GM18507 (cell line): ENCODE results near the gene DIAPH2.

Experiments used
- DNase-seq: peaks from one replicate; pipeline ENCODE4 v3.0.0; 2011; ENCODE audit warnings: low read depth; ENCODE audit not compliant: insufficient read length; ENCODE audit errors: extremely low spot score
- FAIRE-seq: peaks from 2 replicates; lab custom pipeline; 2011; peaks lifted over from hg19 to GRCh38; lab: Jason Lieb, UNC

Gene DIAPH2

GRCh38 chrX:97011540-97011939, 326.9 kb downstream of the DIAPH2 start:
- no peak for FAIRE-seq
- no peak for DNase-seq

- DNase-seq (no peak), FAIRE-seq (peak; percentile 48)
Measured at GRCh38 chrX:97016106-97016505, 331.5 kb downstream of the DIAPH2 start.

DNA sequence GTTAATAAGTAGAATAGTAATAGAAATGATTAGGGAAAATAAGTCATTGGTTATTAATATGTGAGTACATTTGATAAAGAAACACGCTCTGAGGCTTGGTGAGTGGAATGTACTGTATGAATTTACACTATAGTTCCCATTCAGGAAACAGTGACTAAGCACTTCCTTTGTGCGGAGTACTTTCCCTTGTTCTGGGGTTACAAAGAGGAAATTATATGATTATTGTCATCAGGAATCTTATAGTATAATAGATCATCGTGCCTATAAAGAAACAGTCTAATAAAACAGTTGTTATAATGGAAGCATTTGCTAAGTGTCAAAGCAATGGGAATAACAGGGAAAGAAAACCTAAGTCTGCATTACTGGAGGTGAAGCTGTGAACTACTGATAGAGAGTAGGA, 337.0 kb downstream of the DIAPH2 start:
- no peak for FAIRE-seq
- no peak for DNase-seq

DNA sequence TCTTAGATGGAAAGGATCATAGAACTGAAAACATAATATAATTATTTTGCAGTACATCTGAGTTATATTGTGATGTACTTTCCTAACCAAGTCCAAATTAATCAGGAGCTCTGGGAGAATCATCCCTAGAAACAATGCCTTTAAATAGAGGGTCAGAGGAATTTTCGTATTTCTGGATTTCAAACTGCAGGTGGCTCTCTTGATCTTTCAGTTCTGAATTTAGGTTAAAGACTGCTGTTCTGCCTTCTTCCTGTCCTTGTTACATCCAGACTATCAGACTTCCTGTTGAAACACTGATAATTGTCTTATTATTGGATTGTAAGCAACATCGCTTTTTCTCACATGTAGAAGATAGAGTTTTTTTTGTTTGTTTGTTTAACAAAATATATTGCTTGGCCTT, 341.8 kb downstream of the DIAPH2 start:
- DNase-seq (no peak), FAIRE-seq (peak; percentile 56)

GRCh38 chrX:97027384-97027922, 342.8 kb downstream of the DIAPH2 start:
- DNase-seq, result no peak

GRCh38 chrX:97030463-97030862, 345.8 kb downstream of the DIAPH2 start:
- FAIRE-seq (no peak), DNase-seq (no peak)

More at GRCh38 chrX:97027384-97027922, 342.8 kb downstream of the DIAPH2 start:
- no peak for FAIRE-seq

- FAIRE-seq (no peak), DNase-seq (no peak)
Measured at GRCh38 chrX:97030947-97031346, 346.3 kb downstream of the DIAPH2 start.

GRCh38 chrX:97039363-97040029, 354.9 kb downstream of the DIAPH2 start:
- DNase-seq (no peak), FAIRE-seq (peak; percentile 81)

DNA sequence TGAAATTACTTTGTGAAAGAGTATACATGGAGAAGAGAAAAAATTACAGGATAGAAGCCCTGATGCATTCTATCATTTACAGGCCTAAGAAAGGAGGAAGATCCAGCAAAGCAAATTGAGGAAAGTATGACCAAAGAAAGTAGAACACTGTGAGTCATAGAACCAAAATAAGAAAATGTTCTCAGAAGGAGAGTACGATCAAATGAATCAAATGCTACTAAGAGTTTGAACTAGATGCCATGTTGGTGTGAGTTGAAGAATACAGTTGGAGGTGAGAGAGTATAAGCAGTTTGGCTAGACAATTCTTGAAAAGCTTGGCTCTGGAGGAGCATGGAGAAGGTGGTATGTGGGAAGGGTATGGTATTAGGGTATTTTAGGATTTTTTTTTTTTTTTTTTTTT, 360.8 kb downstream of the DIAPH2 start:
- FAIRE-seq, result no peak
- no peak for DNase-seq

DNA sequence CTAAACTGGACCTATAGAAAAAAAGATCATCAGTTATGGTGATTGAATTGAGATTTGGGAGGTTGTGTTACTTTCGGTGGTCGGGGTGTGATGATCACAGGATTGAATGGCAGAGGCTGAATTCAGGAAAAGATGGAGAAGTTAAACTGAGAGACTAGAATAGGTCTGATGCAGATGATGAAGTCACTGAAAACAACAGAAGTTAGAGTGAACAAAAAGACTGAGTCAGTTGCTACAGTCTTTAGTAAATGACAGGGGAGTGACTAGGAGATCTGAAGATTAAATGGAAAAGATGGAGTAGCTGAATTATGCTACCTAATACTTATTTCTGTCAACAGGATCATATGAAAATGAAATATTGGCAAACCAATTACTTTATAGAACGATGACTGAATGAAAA, 362.2 kb downstream of the DIAPH2 start:
- no peak for DNase-seq
- no peak for FAIRE-seq

- FAIRE-seq (no peak), DNase-seq (no peak)
Measured at GRCh38 chrX:97050392-97050791, 365.8 kb downstream of the DIAPH2 start.

- DNase-seq, result no peak
- no peak for FAIRE-seq
Measured at GRCh38 chrX:97057349-97057909, 372.8 kb downstream of the DIAPH2 start.

DNA sequence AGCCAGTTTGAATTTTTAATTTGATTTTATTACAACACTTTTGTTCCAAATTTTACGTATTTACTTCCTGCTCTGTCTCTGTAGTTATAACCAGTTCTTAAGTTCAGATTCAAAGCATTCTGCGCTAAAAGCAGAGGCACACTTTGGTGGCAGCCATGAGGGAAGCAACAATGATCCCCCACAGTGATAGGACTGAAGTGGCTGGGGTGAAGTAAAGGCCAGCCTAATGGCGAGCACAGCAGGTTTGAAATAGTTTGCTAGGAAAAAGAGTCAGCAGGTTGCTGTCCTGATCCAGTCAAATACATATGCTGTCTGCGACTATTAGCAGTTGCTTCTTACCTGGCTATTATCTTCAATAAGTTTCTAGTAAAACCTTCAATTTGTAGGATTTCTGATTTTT, 375.4 kb downstream of the DIAPH2 start:
- FAIRE-seq (no peak), DNase-seq (no peak)

DNA sequence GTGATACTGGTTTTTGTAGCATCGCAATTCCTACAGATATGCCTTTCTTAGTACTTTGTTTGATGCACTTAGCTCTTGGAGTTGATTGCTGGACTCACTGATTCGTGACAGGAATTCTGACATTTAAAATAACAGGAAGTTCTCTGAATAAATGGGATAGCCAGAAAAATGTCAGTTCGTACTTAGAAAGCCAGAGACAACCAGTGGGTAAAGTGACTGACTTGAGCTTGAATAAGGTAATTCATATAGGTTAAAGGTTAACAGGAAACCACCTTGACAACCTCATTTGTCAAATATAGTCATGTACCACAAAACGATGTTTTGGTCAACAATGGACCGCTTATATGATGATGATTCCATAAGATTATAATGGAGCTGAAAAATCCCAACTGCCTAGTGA, 380.4 kb downstream of the DIAPH2 start:
- no peak for DNase-seq
- FAIRE-seq, result no peak

GRCh38 chrX:97065973-97066372, 381.3 kb downstream of the DIAPH2 start:
- peak; percentile 56 for FAIRE-seq
- no peak for DNase-seq

DNA sequence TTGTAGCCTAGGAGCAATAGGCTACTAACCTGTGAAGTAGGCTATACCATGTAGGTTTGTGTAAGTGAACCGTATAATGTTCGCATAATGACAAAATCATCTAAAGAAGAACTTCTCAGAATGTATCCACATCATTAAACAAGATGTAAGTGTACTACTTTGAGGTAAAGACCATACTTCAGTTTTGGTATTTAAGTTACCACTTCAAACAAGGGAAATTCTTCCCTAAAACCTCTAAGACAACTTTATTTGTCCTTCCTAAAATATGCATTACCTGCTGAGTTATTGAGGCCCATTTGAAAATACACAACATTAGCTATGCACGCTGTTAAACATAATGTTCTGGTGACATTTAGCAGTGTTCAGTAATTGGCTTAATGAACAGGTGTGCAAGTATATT, 381.7 kb downstream of the DIAPH2 start:
- DNase-seq (no peak), FAIRE-seq (no peak)

- DNase-seq (no peak), FAIRE-seq (peak; percentile 38)
Measured at GRCh38 chrX:97070346-97070745, 385.7 kb downstream of the DIAPH2 start.

GRCh38 chrX:97074400-97074799, 389.8 kb downstream of the DIAPH2 start:
- DNase-seq (no peak), FAIRE-seq (no peak)

DNA sequence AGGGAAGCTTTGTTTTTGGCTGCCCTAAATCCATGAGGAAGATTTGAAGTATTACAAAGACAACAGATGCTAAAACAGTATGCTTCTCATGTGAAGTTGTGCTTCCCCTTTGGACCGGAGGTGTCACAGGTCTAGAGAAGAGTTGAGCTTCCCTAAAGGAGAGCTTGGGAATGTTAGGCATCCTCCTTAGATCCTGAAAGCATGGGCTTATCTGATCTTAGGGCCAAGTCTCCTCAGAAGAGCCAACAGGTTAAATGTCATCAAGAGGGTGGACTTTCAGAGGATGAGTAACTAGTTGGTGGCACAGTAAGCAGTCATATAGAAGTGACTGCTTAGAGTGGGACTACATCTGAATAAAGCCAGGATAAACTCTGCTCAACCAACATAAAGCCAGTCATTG, 404.5 kb downstream of the DIAPH2 start:
- no peak for DNase-seq
- no peak for FAIRE-seq

- FAIRE-seq (no peak), DNase-seq (no peak)
Measured at GRCh38 chrX:97096385-97096784, 411.7 kb downstream of the DIAPH2 start.

- FAIRE-seq (peak; percentile 53), DNase-seq (no peak)
Measured at GRCh38 chrX:97102938-97103337, 418.3 kb downstream of the DIAPH2 start.
